SKM-1 treated with dmso at 0.1 percent for 144 hours (cell line): ENCODE results near the gene OPN1LW.
"Not testable (repeated sequence)": the region's sequence is repeated elsewhere in the genome, so short reads cannot be mapped to it uniquely, and the experiment has no call there.

Experiments
- DNase-seq: peaks from one replicate; lab custom pipeline; 2025; ENCODE audit not compliant: unreplicated experiment; lab: John Stamatoyannopoulos, UW

Gene OPN1LW

GRCh38 chrX:154132366-154132765 lies 11.7 kb upstream of the OPN1LW start:
- no peak for DNase-seq

GRCh38 chrX:154135458-154136229 lies 8.4 kb upstream of the OPN1LW start:
- DNase-seq = no peak

GRCh38 chrX:154136627-154137161 lies 7.3 kb upstream of the OPN1LW start:
- DNase-seq = peak; percentile 1

GRCh38 chrX:154138857-154139256 lies 5.2 kb upstream of the OPN1LW start:
- no peak for DNase-seq

- DNase-seq = no peak
These were observed 3.8 kb upstream of the OPN1LW start for GRCh38 chrX:154140206-154140605.

GRCh38 chrX:154140742-154141141 lies 3.3 kb upstream of the OPN1LW start:
- DNase-seq = no peak

- no peak for DNase-seq
These were observed 1.7 kb upstream of the OPN1LW start for GRCh38 chrX:154142386-154142785.

GRCh38 chrX:154142950-154143745 lies 895 bp upstream of the OPN1LW start:
- DNase-seq = no peak

- DNase-seq = not testable (repeated sequence)
These were observed 7.0 kb downstream of the OPN1LW start for GRCh38 chrX:154151030-154151429.

- DNase-seq = not testable (repeated sequence)
These were observed 12.2 kb downstream of the OPN1LW start for GRCh38 chrX:154156221-154156620.

GRCh38 chrX:154157207-154157606 lies 13.2 kb downstream of the OPN1LW start:
- DNase-seq = not testable (repeated sequence)

GRCh38 chrX:154159345-154159744 lies 15.3 kb downstream of the OPN1LW start:
- DNase-seq = not testable (repeated sequence)

- not testable (repeated sequence) for DNase-seq
These were observed 20.9 kb downstream of the OPN1LW start for GRCh38 chrX:154164902-154165301.

GRCh38 chrX:154168384-154168783 lies 24.3 kb downstream of the OPN1LW start:
- DNase-seq = not testable (repeated sequence)

GRCh38 chrX:154172535-154172943 lies 28.5 kb downstream of the OPN1LW start:
- DNase-seq = not testable (repeated sequence)

- not testable (repeated sequence) for DNase-seq
These were observed 30.3 kb downstream of the OPN1LW start for GRCh38 chrX:154174356-154174755.

GRCh38 chrX:154182296-154182695 lies 38.3 kb downstream of the OPN1LW start, which contains the start of gene OPN1MW:
TSS of gene OPN1MW (plus strand) at chrX:154182596. CDS start at chrX:154182678, 82 bp downstream.
- DNase-seq = not testable (repeated sequence)

- DNase-seq = not testable (repeated sequence)
These were observed 39.8 kb downstream of the OPN1LW start for GRCh38 chrX:154183794-154184193.

- DNase-seq = not testable (repeated sequence)
These were observed 48.8 kb downstream of the OPN1LW start for GRCh38 chrX:154192846-154193245.

- not testable (repeated sequence) for DNase-seq
These were observed 50.3 kb downstream of the OPN1LW start for GRCh38 chrX:154194316-154194715.

GRCh38 chrX:154196466-154196865 lies 52.4 kb downstream of the OPN1LW start:
- not testable (repeated sequence) for DNase-seq
